Activated CD4-positive, alpha-beta T cell treated with anti-CD3 and anti-CD28 coated beads, Interleukin-10, Interleukin-2, amounts not matched to agents 100 ng/mL and 50 ng/mL, durations not matched to agents 16 hours and 8 hours (primary cell): ENCODE measurements around the gene ZSCAN5A.
"Not testable (repeated sequence)": the region's sequence is repeated elsewhere in the genome, so short reads cannot be mapped to it uniquely, and the experiment has no call there.

Experiments used
- DNase-seq: peaks from one replicate; pipeline ENCODE4 v3.0.0-alpha.2; 2020

Gene ZSCAN5A

GRCh38 chr19:56314018-56314380, 640 bp downstream of the ZSCAN5A start:
- DNase-seq = no peak

- DNase-seq = peak; percentile 47
Observed at GRCh38 chr19:56312787-56313657, 1.6 kb downstream of the ZSCAN5A start.

GRCh38 chr19:56312342-56312741, 2.3 kb downstream of the ZSCAN5A start:
- no peak for DNase-seq

DNA sequence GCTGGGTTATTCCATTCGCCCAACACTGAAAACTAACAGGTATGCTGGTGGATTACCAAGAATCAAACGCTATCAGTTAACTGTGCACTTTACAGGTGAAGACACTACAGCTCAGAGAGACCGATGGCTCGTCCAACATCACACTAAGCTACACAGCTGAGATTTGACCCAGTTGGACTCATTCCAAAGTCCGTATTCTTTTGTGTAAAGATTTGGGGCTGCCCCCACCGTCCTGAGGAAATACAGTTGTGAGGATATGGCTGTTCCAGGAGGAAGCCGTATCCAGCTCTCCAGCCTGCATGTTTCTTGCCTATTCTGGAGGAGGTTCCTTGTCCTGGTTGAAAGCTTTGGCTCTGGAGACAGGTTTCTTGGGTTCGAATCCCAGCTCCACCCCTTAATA, 4.2 kb downstream of the ZSCAN5A start:
- DNase-seq = no peak

DNA sequence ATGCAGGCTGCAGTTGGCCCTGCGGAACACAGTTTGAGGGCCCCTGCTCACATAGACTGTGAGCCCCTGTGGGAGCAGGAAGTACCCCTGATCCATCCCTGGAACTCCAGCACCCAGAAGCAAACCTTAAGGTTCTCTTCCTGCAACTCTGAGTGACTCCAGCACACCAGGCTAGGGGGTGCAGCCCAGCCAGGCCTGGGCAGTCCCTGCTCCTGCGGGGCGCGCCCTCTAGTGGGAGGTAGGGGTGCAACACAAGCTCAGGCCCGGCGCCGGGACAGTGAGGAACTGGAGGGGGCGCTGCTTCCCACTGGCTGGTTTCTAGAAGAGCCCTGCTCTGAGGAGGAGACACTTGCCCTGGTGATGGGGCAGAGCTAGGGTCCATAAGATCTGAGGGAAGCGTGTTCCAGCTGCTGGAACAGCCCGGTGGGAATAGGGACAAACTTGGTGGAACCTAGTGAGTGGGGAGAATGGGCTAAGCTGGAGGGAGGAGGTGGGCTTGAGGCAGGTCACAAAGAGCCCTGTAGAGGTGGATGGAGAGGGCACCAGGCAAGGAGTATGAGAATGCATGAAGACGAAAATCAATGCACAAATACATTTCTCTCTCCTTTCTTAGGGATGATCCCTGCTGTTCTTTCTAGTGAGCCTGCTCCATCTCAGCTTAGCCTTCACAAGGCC, 5.0 kb downstream of the ZSCAN5A start:
- DNase-seq = peak; percentile 56

GRCh38 chr19:56308792-56309191, 5.8 kb downstream of the ZSCAN5A start:
- DNase-seq = no peak

DNA sequence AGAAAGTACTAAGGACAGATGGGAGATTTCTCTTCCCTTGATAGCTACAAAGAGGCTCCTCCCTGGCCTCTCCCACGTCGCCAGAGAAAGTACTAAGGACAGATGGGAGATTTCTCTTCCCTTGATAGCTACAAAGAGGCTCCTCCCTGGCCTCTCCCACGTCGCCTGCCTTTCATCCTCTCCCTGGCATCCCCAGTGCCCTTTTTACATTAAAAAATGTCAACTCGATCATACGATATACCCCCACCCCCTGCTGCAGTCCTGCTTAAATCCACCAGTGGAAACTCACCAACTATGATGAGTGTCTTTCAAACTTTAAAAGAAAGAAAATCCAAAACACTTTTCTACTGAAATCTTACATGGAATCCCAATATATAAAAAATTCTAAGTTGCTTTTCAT, 7.6 kb downstream of the ZSCAN5A start:
- DNase-seq = not testable (repeated sequence)

- DNase-seq = no peak
Observed at GRCh38 chr19:56306016-56306415, 8.6 kb downstream of the ZSCAN5A start.

DNA sequence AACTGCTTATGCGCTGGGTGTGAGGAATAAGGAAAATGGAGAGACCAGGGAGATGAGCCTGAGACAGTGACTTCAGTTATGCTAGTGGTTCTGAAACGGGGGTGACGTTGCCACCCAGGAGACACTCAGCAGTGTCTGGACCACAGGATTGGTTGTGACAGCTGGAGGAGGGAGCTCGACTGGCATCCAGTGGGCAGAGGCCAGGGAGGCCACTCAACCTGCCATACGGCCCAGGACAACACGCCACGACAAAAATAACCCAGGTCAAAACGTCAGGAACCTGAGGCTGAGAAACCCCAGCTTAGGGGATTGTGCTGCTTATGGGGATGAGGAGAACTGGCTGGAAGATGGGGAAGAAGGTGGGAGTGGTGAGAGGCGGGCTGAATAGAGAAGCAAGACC, 10.4 kb downstream of the ZSCAN5A start:
- no peak for DNase-seq

- no peak for DNase-seq
Observed at GRCh38 chr19:56301886-56302620, 12.6 kb downstream of the ZSCAN5A start.

- no peak for DNase-seq
Observed at GRCh38 chr19:56301155-56301554, 13.5 kb downstream of the ZSCAN5A start.

- no peak for DNase-seq
Observed at GRCh38 chr19:56299688-56300087, 15.0 kb downstream of the ZSCAN5A start.

GRCh38 chr19:56297010-56297409, 17.6 kb downstream of the ZSCAN5A start:
- DNase-seq = no peak

- DNase-seq = no peak
Observed at GRCh38 chr19:56295531-56296455, 18.8 kb downstream of the ZSCAN5A start.

DNA sequence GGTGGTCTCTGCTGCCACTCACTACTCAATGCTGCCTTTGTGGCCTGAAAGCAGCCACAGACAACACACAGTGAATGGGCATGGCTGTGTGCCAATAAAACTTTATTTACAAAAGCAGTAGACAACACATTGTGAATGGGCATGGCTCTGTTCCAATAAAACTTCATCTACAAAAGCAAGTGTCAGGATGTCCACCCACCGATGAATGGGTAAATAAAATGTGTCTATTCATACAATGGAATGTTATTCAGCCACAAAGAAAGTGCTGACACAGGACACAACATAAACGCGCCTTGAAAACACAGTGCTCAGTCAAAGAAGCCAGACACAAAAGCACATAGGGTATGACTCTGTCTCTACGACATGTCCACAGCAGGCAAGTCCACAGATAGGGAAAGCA, 20.1 kb downstream of the ZSCAN5A start:
- no peak for DNase-seq

- DNase-seq = peak; percentile 8
Observed at GRCh38 chr19:56291867-56292266, 22.8 kb downstream of the ZSCAN5A start.

GRCh38 chr19:56290104-56290503, 24.5 kb downstream of the ZSCAN5A start:
- DNase-seq = no peak

DNA sequence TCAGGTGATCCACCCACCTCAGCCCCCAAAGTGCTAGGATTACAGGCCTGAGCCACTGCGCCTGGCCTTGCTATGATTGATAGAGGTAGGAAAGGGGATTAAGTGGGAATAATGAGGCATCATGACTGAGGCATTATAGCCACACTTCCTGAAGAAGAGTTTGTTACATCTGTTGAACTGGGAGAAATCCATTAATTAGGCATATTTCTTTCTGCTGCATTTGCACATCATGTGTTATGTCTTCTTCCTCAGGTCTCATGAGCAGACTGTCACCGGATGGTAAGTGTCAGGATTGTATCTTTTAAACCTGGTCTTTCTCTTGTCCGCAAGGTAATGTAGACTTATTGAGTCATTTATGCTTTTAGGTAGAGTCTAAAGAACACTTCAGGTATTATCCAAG, 29.9 kb downstream of the ZSCAN5A start:
- no peak for DNase-seq

GRCh38 chr19:56282809-56283208, 31.8 kb downstream of the ZSCAN5A start:
- no peak for DNase-seq

DNA sequence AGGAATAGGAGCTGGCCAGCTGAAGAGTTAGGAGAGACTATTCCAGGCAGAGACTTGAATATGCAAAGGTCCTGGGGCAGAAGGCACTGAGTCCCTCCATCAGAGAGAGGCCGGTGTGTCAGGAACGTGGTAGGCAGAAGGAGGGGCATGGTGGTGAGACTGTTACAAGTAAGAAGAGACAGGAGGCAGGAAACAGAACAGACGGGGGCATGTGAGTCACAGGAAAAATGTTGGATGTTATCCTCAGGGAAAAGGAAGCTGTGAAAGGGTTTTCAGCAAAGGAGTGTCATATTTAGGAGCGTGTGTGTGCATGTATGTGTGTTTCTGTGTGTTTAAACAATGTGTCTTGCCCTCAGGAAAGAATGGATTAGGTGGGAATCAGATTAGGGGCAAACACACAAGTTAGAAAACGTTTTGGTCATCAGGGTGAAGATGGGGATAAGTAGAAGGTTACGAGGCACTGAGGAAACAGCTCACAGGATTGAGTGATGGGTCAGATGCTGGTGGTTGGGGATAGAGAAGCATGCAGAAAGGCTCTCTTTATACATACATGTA, 41.0 kb downstream of the ZSCAN5A start:
- DNase-seq = no peak

DNA sequence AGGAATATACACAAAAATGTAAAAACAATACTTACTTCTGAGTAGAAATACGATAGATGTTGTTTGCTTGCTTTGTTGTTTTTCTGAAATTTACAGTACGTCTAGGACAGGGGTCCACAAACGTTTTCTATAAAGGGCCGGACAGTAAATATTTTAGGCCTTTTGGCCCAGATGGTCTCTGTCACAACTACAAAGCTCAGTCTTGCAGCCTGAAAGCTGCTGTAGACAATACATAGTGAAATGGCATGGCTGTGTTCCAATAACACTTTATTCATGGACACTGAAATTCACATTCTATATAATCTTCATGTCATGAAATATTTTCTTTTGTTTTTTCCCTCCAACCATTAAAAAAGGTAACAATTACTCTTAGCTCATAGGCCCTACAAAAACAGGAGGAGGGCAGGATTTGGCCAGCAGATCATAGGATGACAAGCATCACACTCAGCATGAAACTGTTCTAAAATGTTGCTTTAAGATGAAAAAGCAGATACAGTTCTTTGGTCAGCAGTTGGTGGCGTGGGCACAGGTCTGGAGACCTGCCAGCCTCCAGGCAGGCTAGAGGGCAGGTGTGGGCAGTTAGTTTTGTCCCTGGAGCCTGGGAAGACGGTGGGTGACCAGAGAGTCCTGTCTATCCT, 42.4 kb downstream of the ZSCAN5A start, which contains the start of gene EDDM13:
Gene EDDM13 (plus strand): TSS at position 588 of the 638 bp plus-strand sequence. CDS start 87 bp downstream, outside the sequence.
- no peak for DNase-seq

GRCh38 chr19:56271151-56271550, 43.5 kb downstream of the ZSCAN5A start:
- DNase-seq = no peak
